GM19240 (cell line): ENCODE measurements around the gene PLK1.
"Not testable (repeated sequence)": the region's sequence is repeated elsewhere in the genome, so short reads cannot be mapped to it uniquely, and the experiment has no call there.

Source experiments
- DNase-seq: peaks from one replicate; pipeline ENCODE4 v3.0.0; 2011; ENCODE audit warnings: low spot score; ENCODE audit not compliant: insufficient read length

PLK1 gene

GRCh38 chr16:23678430-23679273 is at the start of gene PLK1:
PLK1 (plus strand) TSS chr16:23678889; CDS start chr16:23678933, 44 bp downstream.
- DNase-seq, result peak; percentile 82

- no peak for DNase-seq
Observed at GRCh38 chr16:23629516-23629915, 49.2 kb upstream of the PLK1 start.

GRCh38 chr16:23631874-23632273 is 46.8 kb upstream of the PLK1 start:
- not testable (repeated sequence) for DNase-seq

- no peak for DNase-seq
Observed at GRCh38 chr16:23634461-23635036, 44.1 kb upstream of the PLK1 start.

- no peak for DNase-seq
Observed at GRCh38 chr16:23635958-23636357, 42.7 kb upstream of the PLK1 start.

GRCh38 chr16:23640615-23640930 is 38.1 kb upstream of the PLK1 start:
- DNase-seq, result no peak

GRCh38 chr16:23640931-23641765 is 37.5 kb upstream of the PLK1 start, which contains the start of the genes DCTN5 and PALB2:
DCTN5 (plus strand) TSS chr16:23641466; CDS start chr16:23641543, 77 bp downstream.
PALB2 (minus strand) TSS chr16:23641310; CDS start chr16:23641157, 153 bp downstream.
- peak; percentile 84 for DNase-seq

GRCh38 chr16:23642246-23642774 is 36.4 kb upstream of the PLK1 start:
- DNase-seq, result no peak

GRCh38 chr16:23650674-23651416 is 27.8 kb upstream of the PLK1 start:
- DNase-seq, result no peak

GRCh38 chr16:23651943-23652468 is 26.7 kb upstream of the PLK1 start:
- no peak for DNase-seq

GRCh38 chr16:23663918-23664317 is 14.8 kb upstream of the PLK1 start:
- no peak for DNase-seq

GRCh38 chr16:23666571-23667354 is 11.9 kb upstream of the PLK1 start:
- no peak for DNase-seq

- no peak for DNase-seq
Observed at GRCh38 chr16:23667355-23667659, 11.4 kb upstream of the PLK1 start.

- no peak for DNase-seq
Observed at GRCh38 chr16:23668225-23668624, 10.5 kb upstream of the PLK1 start.

GRCh38 chr16:23668873-23669272 is 9.8 kb upstream of the PLK1 start:
- DNase-seq, result no peak

GRCh38 chr16:23670137-23670776 is 8.4 kb upstream of the PLK1 start:
- DNase-seq, result peak; percentile 41

GRCh38 chr16:23673971-23674614 is 4.6 kb upstream of the PLK1 start:
- DNase-seq, result no peak

GRCh38 chr16:23676924-23677480 is 1.7 kb upstream of the PLK1 start:
- DNase-seq, result no peak
